ENCODE measurements around the gene HAUS7.

The HAUS7 gene

DNA sequence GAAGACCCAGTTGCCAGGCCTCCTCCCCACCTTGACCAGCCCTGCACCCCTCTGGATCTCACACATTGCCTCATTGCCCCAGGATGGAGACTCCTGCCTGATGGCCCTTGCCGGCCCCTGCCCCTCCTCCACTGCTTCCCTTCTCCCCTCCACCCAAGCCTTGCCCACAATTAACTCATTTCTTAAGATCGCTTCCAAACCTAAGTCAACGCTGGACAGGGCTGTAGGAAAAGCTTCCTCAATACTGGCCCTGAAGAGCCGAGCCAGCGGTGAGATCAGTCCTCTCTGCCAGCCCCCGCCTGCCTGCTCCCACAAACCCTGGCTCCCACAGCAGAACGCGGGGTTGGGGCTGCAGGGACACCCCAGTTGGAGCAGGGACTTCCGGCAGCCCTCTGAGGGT lies 7.5 kb upstream of the HAUS7 start:
- FAIRE-seq (no peak), DNase-seq (ENCODE audit: low spot score) (no peak)

DNA sequence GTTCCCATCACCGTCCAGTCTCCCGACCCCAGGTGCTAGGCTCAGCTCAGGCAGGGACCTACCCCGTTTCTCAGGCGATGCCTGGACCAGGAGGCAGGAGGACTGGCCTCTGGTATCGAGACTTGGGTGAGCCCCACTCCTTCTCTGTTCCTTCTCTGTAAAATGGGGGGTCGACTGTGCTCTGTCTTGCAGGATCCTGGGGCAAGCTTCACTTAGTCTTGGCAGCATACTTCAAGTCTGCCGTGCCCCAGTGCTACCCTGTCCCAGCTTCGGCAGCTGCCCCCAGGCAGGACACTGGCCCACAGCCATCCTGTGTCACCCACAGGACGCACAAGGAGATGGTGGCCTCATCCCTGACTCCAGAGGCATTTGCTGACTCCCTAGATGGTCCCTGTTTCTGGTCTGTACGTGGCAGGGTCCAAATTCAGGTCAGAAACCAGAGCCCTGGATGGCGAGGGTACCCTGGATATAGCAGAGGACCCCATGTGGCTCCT lies 7.0 kb upstream of the HAUS7 start:
- FAIRE-seq (no peak), DNase-seq (ENCODE audit: low spot score) (no peak)

- DNase-seq (ENCODE audit: low spot score) = no peak
- no peak for FAIRE-seq
Observed at GRCh38 chrX:153476666-153477363, 6.4 kb upstream of the HAUS7 start.

DNA sequence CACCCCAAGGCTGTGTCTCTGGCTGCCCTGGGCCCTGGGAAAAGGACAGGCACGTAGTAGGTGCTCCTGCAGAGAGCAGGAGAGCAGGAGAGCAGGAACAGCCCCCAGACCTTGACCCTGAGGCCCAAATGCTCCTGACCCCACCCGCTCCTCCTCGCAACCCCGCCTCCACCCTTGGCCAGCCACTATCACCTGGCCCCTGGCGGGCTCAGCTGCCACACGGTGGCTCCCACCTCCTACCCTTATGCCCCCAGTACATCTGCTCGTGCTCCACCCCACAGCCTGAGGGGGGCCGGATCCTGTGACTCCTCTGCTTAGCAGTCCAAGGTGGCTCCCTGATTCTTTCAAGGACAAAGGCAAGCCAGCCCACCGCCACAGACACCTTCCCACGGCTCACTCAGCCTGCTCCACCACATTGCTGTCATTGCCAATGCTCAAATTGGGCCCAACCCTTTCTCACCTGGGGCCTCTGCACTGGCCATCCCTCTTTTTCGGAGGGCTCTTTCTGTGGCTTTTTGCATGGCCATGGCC lies 5.4 kb upstream of the HAUS7 start:
- FAIRE-seq = no peak

DNA sequence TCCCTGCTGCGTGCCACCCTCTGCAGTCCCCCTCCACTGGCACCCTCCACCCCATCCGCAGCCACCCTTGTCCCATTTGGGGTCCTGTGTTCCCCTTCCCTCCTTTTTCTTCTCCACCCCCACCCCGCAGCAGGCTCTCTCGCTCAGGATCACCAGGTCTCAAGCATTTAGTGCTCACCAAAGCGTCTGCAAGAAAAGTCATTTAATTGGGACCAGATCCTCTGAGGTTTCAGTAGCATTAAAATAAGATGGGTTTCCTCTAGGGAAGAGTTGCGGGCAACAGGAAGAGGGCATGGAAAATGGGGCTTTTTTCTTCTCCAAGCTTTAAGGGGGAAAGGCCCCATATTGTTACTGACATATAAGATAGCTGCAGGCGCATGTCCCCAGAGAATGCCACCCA lies 4.9 kb upstream of the HAUS7 start:
- no peak for FAIRE-seq
- DNase-seq (ENCODE audit: low spot score) = no peak

More for the DNA sequence above, 5.4 kb upstream of the HAUS7 start:
- DNase-seq (ENCODE audit: low spot score) = no peak

DNA sequence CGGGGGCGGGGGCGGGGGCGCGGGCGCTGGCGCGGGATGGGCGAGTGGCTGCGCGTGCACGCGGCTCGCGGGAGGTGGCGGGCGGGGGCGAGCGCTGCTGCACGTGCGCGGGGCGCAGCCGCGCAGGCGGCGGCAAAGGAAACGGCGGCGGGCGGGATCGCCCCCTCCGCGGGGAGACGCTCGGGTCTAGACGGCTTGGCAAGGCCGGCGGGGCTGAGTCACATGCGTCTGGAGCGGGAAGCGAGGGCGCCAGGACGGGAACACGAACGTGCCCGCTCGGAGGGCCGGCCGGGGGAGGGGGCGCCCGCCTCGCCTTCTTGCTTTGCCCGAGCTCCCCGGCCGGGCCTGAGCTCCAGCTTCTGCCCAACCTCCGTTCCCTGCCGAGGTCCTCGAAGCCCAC lies 4.3 kb upstream of the HAUS7 start:
- DNase-seq (ENCODE audit: low spot score) (peak; percentile 71), FAIRE-seq (no peak)

GRCh38 chrX:153474266-153474665 lies 3.9 kb upstream of the HAUS7 start:
- DNase-seq (ENCODE audit: low spot score) (no peak), FAIRE-seq (no peak)

DNA sequence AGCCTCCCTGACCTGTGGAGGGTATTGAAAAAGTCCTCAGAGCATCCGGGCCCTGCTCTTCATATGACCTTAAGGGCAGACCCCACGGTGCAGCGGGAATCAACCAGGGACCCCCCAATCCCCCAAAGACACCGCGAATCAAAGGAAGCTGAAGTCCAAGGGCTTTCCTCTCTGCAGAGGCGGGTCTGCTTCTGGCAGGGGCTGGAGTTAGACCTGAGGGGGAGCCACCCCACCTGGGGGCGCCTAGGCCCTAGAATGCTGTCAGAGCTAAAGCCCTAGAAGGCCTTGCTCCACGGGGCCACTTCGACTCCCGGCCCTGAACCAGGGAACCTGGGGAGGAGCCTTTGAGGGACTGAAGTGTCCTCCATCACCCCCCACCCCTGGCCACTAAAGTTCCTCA lies 2.8 kb upstream of the HAUS7 start:
- DNase-seq (ENCODE audit: low spot score) (no peak), FAIRE-seq (no peak)

- DNase-seq (ENCODE audit: low spot score) (no peak), FAIRE-seq (no peak)
Observed at GRCh38 chrX:153471663-153472280, 1.4 kb upstream of the HAUS7 start.

DNA sequence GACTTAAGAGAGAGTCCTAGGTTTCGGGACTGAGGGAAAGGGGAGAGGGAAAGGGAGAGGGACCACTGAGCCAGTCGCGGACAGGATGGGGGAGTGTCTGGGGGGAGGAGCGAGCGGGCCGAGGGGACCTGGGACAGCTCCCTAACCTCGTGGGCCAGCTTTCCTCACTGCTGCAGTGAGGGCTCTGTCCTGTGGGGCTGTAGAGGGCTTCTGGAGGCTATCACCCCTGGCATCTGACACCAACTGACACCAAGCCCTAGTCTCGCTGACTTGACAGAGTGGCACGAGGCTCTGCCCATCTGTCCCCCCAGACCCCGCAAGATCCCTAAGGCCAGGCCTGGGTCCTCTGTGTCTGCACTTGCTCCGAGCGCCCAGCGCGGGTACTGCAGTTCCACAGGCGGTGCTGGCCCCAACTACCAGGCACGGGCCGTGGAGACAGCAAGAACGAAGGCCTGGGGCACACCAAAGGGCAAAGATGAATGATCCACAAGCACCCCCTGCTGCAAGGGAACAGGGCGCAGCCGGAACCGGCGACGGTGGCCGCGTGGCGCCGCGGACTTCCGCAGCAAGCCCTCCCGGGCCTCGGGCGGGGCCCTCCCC lies 465 bp downstream of the HAUS7 start:
- DNase-seq (ENCODE audit: low spot score) (peak; percentile 42), FAIRE-seq (no peak)

DNA sequence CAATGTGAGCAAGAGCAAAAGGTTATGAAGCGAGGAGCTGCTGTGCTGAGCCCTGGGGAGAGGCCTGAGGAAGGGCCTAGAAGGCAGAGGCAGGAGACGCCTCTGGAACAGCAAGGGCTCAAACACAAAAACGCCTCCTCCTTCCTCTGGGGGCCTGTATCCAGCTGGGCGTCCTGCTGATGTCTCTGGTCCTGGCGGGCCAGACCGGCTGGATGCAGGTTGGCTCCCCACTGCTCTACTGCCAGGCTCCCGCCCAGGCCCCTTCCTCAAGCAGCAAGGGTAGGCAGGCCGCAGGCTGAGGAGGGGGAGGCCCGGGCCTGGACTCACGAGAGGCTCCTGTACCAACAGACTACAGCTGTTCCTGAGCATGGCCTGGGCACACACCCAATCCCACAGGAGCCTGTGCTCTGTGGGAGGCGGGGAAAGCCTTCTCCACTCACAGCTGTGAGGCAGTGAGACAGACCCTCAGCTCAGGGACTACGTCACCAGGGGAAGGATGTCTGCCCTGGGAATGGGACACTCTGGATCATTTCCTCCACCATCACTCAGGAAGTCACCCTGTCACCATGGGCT lies 2.3 kb downstream of the HAUS7 start:
- DNase-seq (ENCODE audit: low spot score) (no peak), FAIRE-seq (no peak)

DNA sequence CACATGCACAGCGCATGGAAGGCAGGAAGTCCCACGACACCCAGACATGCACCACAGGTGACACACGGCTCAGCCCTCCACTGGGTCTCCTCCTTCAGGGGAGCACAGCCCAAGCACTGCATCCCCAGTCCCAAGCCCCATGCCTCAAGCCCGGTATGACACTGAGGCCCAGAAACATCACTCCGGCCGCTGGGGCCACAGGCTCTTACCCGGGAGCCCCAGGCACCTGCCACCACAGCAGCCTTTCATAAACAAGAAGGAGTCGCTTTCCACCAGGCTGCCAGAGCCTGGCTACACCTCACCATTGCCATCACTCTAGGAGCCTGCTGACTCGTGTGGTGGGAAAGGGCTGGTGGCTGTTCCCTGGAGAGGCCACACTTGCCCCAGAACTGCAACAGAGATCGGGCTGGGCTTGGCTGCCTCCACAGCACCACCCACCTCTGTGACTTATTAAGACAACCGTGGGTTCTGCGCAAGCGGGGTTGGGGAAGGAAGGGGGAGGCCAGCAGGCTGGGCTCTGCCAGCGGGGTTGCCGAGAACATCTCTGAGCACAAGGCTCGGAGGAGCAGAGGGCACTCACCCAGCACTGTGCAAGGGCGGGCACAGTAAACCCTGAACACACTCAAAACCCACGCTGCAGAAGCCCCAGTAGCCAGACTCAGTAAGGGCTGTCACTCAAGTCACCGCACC lies 4.5 kb downstream of the HAUS7 start:
- FAIRE-seq (no peak), DNase-seq (ENCODE audit: low spot score) (no peak)

GRCh38 chrX:153464116-153464515 lies 6.3 kb downstream of the HAUS7 start:
- no peak for FAIRE-seq
- no peak for DNase-seq (ENCODE audit: low spot score)

DNA sequence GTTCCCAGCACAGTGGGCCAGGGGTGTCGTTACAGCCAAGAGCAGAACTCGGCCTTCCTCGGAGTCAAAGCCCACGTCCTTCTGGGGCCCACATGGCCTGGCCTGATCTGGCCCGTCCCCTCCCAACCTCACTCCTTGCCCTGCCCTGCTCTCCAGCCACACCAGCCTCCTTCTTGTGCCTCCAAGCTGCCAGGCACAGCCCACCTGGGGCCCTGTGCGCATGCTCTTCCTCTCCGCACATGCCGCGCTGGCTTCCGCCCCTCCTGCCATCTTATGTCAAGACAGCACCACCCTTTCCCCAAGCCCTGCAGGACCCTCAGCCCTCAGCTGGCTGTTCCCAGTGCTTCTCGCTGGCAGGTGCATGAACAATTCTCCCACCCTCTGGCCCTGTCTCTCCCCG lies 6.8 kb downstream of the HAUS7 start:
- DNase-seq (ENCODE audit: low spot score) (no peak), FAIRE-seq (no peak)

DNA sequence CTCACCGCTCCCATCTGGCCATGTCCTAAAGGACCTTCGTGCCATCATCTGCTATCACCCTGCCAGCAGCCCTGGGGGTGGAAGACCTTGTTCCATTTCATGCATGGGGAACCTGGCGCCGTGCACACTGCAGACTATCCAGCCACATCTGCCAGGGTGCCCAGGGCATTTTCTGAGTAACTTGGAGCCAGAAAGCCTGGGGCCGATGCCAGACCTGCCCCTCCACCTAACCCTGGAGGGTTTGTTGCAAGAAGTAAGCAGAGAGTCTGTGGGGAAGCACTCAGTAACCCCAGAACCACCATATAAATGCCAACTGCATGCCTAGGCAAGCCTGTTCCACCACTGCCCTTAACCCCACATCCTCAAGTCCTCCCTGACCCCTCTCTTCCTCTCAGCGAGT lies 7.3 kb downstream of the HAUS7 start:
- DNase-seq (ENCODE audit: low spot score) (no peak), FAIRE-seq (no peak)

DNA sequence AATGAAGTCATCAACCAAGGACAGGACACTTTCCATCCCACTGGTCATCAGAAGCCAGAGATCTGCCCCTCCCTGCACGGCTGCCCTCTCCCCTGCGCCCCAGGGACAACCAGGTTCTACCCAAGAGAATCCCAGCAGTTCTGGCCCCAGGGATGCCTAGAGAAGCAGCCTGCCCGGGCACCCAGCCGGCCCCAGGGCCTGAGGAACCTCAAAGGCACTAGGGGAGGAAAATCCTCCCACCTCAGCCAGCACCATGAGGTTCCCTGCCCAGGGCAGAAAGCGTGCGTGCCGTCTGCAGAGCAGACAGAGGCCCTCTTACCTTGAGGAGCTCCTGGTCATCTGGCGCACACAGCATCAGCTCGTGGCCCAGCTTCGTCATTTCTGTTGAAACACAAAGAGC lies 8.1 kb downstream of the HAUS7 start:
- FAIRE-seq = no peak
- DNase-seq (ENCODE audit: low spot score) = no peak

GRCh38 chrX:153460826-153461225 lies 9.6 kb downstream of the HAUS7 start:
- FAIRE-seq = no peak
- peak; percentile 61 for DNase-seq (ENCODE audit: low spot score)

DNA sequence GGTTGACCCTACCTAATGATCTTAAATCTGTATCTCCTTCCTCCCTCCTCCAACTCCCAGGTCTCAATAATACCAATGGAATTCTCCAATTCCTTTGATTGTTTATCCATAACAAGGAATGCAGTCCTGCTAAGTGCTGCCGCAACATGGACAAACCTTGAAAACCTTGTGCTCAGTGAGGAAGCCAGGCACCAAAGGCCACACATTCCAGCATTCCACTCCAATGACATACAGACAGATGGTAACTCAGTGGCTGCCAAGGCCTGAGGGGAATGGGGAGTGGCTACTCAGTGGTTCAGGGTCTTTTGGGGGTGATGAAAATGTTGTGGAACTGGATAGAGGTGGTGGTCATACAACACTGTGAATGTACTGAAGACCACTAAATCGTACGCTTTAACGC lies 10.4 kb downstream of the HAUS7 start:
- DNase-seq (ENCODE audit: low spot score) = no peak
- FAIRE-seq = no peak

DNA sequence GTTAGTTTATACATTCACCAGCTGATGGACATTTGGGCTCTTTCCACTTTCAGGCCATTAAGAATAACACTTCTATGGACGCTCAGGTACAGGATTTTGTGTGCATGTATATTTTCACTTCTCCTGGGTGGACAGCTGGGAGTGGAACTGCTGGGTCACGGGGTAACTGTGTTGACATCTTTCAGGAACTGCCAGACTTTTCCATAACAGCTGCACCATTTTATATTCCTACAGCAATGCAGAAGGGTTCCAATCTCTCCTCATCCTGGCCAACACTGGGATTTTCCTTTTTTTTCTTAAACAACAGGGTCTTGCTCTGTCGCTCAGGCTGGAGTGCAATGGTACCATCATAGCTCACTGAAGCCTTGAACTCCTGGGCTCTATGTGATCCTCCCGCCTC lies 11.9 kb downstream of the HAUS7 start:
- DNase-seq (ENCODE audit: low spot score) (no peak), FAIRE-seq (no peak)

DNA sequence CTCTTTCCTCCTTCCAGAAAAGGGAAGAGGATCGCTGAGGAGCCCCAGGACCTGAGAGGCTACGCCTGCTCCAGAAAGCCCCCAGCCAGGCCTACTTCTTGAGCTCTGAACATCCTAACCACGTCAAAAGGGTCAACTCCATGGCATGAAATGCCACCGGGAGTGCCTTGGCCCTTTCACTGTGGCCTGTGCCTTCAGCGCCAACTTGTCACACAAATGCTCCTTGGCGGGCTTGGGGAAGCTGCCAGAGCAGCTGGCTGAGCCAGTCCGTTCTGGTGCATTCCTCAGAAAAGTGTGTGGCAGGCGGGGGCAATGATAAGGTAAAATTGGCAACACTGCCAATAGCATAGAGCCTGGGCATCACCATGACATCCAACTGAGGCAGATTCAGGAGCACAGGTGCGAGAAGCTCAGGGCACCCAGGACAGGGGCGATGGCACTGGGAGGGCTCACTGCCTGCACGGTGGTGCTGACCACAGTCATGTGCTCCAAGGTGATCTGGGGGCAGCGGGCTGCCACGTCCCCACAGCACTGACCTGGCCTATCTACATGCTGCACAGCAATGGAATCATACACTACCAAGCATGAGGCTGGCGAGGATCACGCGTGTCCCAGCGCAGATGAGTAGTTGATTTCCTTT lies 12.4 kb downstream of the HAUS7 start:
- DNase-seq (ENCODE audit: low spot score) (no peak), FAIRE-seq (no peak)

DNA sequence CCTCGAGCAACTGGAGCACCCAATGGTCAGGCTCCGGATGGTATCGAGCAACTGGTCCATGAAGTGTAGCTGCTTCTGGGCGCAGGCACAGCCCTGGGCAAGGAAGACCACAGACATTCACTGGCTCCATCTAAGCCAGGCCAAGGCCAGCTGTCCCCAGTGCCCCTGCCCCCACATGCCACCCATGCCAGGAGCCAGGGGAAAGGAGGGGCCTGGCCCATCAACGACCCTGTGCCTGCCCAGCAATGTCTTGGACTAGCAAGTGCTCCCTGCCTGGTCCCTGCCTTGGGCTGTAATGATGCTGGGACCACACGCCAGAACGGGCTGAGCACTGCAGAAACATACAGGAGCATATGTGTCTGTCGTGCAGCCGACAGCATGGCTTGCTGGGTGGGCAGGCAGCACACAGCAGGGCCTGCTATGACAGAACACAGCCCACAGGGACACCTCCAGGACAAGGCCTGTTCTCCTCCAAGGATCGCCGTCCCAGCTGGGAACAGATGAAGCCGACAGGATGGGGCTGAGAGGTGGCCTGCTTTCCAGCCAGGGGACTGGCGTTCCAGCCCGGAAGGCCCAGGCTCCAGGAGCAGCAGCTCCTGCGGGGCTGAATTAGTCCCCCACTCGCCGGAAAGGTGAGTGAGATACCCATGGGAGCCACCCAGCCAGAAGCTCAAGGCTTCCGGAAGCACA lies 13.1 kb downstream of the HAUS7 start:
- FAIRE-seq = no peak
- DNase-seq (ENCODE audit: low spot score) = no peak

Measured in urothelium cell line (cell line).